ENCODE measurements around the gene TFEB. TPM values are rescaled to one million over a fixed set of nuclear protein-coding genes. Genes with fewer than 3 reads are reported as not detected.

Gene TFEB
- total RNA-seq, 1 donor from 2014 or later, result 0.13 TPM

DNA sequence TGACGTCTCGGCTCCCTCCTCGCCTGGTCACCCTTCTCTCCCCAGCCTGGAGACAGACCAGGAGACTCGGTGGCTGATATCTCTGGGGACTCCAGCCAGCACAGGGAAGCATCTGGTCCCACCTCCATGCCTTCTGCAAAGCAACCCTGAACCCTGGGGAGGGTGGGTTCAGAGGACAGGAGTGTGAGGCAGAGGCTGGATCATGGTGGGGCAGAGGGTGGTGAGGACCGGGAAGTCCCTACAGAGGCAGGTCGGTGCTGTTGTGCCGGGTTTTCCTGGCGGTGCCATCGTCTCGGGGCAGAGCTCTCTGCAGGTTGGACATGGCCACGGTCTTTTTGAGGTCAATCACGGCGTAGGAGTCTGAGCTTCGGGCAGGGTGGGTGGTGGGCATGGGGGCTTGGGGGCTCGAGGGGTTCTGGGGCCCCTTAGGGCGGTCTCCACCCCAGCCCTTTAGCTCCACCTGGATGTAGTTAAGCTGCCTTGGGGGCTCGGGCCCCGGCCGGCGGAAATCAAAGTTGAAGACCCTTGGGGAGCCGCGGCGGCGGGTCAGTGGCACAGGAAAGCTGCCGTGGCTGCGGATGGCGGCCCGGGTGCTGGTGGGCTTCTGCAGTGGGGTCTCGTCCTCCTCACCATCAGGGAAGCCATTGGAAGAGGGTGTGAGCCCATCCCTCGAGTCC, 35.1 kb upstream of the TFEB start:
- no peak overlapping the region for H3K4me3 ChIP-seq
- H3K4me3 Mint-ChIP-seq, result no peak overlapping the region
- H3K4me1 ChIP-seq, result no peaks in the 10 kb centered on the region
- no peaks in the 10 kb centered on the region for H3K9me3 Mint-ChIP-seq
- no peaks in the 10 kb centered on the region for H3K9me3 ChIP-seq (ENCODE audit: low read depth)
- no peaks in the 10 kb centered on the region for H3K79me2 ChIP-seq (ENCODE audit: low read depth)
- H3K27me3 ChIP-seq, result no peaks in the 10 kb centered on the region
- H3K4me1 Mint-ChIP-seq, result peaks cover 9% of the 10 kb centered on the region
- peaks cover 12% of the 10 kb centered on the region for H3K36me3 Mint-ChIP-seq
- H3K9ac ChIP-seq, result no peak overlapping the region
- no peaks in the 10 kb centered on the region for H3F3A ChIP-seq (ENCODE audit: low read depth)
- H2AFZ ChIP-seq (replicated peaks), result no peak overlapping the region
- no peaks in the 10 kb centered on the region for H4K20me1 ChIP-seq (ENCODE audit: low read depth)
- H3K27me3 Mint-ChIP-seq (ENCODE audit: insufficient read depth, low read depth), result peaks cover 2% of the 10 kb centered on the region
- H3K36me3 ChIP-seq, result no peaks in the 10 kb centered on the region
- TF ChIP-seq EZH2phosphoT487 (IDR thresholded peaks at IDR 0.05) (no peak), EZH2 (IDR thresholded peaks at IDR 0.05) (no peak)
- TF ChIP-seq, protein P1, sequence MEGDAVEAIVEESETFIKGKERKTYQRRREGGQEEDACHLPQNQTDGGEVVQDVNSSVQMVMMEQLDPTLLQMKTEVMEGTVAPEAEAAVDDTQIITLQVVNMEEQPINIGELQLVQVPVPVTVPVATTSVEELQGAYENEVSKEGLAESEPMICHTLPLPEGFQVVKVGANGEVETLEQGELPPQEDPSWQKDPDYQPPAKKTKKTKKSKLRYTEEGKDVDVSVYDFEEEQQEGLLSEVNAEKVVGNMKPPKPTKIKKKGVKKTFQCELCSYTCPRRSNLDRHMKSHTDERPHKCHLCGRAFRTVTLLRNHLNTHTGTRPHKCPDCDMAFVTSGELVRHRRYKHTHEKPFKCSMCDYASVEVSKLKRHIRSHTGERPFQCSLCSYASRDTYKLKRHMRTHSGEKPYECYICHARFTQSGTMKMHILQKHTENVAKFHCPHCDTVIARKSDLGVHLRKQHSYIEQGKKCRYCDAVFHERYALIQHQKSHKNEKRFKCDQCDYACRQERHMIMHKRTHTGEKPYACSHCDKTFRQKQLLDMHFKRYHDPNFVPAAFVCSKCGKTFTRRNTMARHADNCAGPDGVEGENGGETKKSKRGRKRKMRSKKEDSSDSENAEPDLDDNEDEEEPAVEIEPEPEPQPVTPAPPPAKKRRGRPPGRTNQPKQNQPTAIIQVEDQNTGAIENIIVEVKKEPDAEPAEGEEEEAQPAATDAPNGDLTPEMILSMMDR (IDR thresholded peaks at IDR 0.05), result no peak
- DNase-seq (ENCODE audit: low spot score), result no peak
- H3K27ac ChIP-seq, result no peak overlapping the region
- no peak overlapping the region for H3K4me2 ChIP-seq
- no peak overlapping the region for H3K27ac Mint-ChIP-seq

DNA sequence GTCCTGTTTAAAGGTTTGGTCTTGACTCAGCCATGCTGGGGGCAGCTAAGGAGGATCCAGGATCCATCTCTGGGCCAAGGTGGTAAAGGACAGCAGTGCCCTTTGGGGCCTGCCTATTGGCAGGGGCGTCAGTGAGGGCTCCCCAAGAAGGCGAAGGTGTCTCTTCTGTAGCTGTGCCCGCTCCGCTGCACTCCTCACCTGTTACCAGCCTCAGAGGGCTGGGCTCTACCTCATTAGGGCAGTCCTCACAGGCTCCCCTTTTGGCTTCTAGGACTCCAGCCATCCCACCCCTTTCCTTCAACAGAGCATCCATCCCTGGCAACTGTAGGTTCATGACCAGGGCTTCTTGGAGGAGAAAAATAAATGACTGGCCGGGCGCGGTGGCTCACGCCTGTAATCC, 34.0 kb upstream of the TFEB start:
- Mint-ChIP-seq H3K36me3 (peaks cover 10% of the 10 kb centered on the region), H3K27ac (no peak overlapping the region), H3K27me3 (ENCODE audit: insufficient read depth, low read depth) (peaks cover 6% of the 10 kb centered on the region), H3K4me3 (no peak overlapping the region), H3K9me3 (no peaks in the 10 kb centered on the region), H3K4me1 (peaks cover 9% of the 10 kb centered on the region)
- Histone ChIP-seq H3K27me3 (no peaks in the 10 kb centered on the region), H3K9me3 (ENCODE audit: low read depth) (no peaks in the 10 kb centered on the region), H3K4me2 (no peak overlapping the region), H3K4me1 (no peaks in the 10 kb centered on the region), H2AFZ (replicated peaks) (no peak overlapping the region), H3K9ac (no peak overlapping the region), H3K36me3 (no peaks in the 10 kb centered on the region), H3K79me2 (ENCODE audit: low read depth) (no peaks in the 10 kb centered on the region), H3K4me3 (no peak overlapping the region), H3F3A (ENCODE audit: low read depth) (no peaks in the 10 kb centered on the region), H3K27ac (no peak overlapping the region), H4K20me1 (ENCODE audit: low read depth) (no peaks in the 10 kb centered on the region)
- no peak for TF ChIP-seq EZH2phosphoT487 (IDR thresholded peaks at IDR 0.05)
- no peak for TF ChIP-seq EZH2 (IDR thresholded peaks at IDR 0.05)
- TF ChIP-seq, protein P1 (IDR thresholded peaks at IDR 0.05), result no peak
- DNase-seq (ENCODE audit: low spot score), result no peak

DNA sequence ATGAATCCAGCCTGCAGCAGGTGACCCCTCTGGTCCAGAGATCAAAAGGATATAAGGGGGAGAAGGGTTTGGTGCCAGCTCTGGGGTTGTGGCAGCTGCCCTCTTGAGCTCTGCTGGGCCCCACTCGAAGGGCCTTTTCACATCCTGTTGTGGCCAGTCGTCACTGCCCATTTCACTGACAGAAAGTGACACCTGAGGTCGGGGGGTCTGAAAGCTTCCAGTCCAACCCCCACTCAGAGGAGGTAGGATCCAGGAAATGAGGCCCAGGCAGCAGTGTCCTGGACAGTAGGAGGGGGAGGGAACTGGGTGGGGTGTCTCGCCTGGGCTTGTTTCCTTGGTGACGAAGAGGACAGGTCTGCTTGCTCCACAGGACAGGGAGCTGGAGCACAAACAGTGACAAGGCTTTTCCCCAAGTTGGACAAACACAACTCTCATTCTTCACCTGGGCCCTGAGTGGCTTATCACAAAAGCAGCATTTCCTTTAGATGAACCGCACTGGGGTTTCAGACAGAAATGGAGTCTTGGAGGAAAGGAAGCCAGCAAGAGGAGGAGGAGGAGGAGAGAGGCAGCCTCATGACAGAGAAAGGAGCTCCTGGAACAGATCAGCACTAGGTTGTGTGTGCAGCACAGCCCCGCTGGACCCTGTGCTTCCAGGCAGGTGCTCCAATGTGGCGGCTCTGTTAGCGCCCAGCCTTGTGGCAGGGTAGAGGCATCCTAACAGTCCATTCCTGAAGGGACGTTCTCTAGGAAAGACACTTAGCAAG, 33.3 kb upstream of the TFEB start:
- Histone ChIP-seq H3K4me1 (no peaks in the 10 kb centered on the region), H3K4me3 (no peak overlapping the region), H3K4me2 (no peak overlapping the region), H3K36me3 (no peaks in the 10 kb centered on the region), H3K27ac (no peak overlapping the region), H3K79me2 (ENCODE audit: low read depth) (no peaks in the 10 kb centered on the region), H4K20me1 (ENCODE audit: low read depth) (no peaks in the 10 kb centered on the region), H3K9ac (no peak overlapping the region), H3K27me3 (no peaks in the 10 kb centered on the region), H3F3A (ENCODE audit: low read depth) (no peaks in the 10 kb centered on the region), H3K9me3 (ENCODE audit: low read depth) (no peaks in the 10 kb centered on the region), H2AFZ (replicated peaks) (no peak overlapping the region)
- Mint-ChIP-seq H3K27ac (no peak overlapping the region), H3K4me3 (no peak overlapping the region), H3K4me1 (peaks cover 9% of the 10 kb centered on the region), H3K36me3 (peaks cover 6% of the 10 kb centered on the region), H3K27me3 (ENCODE audit: insufficient read depth, low read depth) (peaks cover 7% of the 10 kb centered on the region), H3K9me3 (no peaks in the 10 kb centered on the region)
- no peak for TF ChIP-seq EZH2phosphoT487 (IDR thresholded peaks at IDR 0.05)
- TF ChIP-seq, protein P1 (IDR thresholded peaks at IDR 0.05), result no peak
- TF ChIP-seq EZH2 (IDR thresholded peaks at IDR 0.05), result no peak
- no peak for DNase-seq (ENCODE audit: low spot score)
